ENCODE data around the gene TMEM8B.

The TMEM8B gene

DNA sequence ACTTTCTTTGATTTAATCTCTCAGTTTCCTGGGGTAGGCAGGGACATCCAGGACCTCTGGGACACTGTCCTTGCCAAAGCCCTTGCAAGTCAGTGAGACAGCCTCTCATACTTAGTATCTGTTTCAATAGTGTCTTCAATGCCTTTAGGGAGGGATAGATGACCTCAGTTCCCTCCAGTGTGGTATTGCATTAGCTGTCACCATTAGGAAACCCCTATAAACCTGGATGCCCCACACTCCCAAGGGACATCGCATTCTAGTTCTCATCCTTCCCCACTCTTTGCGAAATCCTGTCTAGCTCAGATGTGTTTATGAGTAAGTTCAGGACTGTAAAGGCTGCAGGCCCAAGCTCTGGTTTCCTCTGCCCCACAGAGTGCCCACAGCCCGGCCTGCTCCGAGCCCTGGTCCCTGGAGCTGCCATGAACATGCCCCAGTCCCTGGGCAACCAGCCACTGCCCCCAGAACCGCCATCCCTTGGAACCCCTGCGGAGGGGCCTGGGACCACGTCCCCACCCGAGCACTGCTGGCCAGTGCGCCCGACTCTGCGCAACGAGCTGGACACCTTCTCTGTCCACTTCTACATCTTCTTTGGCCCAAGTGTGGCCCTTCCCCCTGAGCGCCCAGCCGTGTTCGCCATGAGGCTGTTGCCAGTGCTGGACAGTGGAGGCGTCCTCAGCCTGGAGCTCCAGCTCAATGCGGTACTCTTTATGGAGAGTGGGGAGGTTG is 13.2 kb downstream of the TMEM8B start:
- no peak for DNase-seq

DNA sequence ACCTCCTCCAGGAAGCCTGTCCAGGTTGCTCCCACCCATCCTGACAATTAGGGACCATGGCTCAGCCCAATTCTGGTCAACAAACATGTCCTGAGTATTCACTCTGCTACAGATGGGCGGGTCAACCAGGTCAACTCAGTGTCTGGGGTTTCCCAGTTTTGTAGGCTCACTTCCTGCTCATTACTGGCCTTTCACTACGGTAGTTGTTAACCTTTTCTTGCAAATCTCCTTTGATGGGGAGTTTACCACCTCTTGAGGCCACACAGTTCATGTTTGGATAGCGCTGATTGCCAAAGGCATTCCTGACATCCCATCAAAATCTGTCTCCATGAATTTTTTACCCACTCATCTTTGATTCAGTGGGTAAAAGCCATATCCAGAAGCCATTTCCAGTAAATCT is 13.8 kb downstream of the TMEM8B start:
- DNase-seq = no peak

DNA sequence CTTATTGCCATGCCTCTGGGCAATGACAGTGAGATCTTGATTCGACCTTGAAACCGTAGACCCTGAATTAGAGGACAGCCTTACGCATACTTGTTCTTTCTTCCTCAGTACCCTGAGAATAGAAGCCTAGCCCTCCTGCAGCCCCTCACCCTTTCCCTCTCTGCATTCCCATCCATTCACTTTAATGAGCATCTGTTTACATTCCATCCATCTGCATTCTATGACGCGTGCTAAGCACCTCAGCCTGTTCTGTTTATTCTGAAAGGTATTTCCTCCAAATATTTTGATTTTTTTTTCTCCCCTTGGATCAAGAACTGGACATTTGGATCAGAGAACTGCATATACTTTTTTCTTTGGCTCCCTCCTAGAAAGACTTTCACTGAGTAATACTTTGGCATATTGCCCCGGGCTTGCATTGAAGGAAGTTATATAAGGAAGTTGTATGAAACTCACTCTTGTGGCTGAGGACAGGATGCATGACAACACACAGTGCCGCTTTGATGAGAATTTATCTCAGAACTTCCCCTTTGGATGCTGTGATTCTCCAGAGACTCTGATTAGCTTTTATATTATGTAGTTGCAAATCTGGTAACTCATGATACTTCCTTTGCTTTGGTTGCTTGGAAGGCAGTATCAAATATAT is 15.7 kb downstream of the TMEM8B start:
- DNase-seq = peak; percentile 54

DNA sequence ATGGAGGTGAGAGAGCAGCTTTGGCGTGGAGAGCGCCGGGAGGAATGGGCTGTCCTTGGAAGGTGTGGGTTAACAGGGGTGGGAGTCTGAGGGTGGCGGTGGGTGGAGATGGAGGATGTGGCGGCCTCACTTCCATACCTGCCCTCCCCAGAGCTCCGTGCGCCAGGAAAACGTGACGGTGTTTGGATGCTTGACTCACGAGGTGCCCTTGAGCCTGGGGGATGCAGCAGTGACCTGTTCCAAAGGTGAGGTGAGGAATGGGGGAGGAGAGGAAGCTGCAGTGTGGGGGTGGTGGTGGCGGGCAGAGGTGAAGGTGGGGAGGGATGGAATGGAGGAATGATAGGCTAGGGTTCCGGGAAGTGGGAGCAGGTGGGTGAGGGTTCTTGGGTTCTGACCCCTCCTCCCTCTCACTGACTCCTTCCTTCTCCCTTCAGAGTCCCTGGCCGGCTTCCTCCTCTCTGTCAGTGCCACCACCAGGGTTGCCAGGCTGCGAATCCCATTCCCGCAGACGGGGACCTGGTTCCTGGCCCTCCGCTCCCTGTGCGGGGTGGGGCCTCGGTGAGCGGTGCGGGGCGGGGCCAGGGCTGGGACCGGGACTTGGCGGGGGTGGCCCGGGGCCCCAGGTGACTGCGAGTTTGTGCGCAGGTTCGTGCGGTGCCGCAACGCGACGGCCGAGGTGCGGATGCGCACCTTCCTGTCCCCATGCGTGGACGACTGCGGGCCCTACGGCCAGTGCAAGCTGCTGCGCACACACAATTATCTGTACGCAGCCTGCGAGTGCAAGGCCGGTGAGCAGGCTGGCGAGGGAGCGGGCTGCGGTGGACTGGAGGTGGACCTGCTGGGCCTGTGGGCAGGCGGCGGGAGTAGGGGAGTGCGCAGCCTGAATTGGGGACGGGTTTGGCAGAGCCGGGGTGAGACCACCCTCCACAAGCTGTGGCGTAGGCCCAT is 17.1 kb downstream of the TMEM8B start:
- DNase-seq = no peak

DNA sequence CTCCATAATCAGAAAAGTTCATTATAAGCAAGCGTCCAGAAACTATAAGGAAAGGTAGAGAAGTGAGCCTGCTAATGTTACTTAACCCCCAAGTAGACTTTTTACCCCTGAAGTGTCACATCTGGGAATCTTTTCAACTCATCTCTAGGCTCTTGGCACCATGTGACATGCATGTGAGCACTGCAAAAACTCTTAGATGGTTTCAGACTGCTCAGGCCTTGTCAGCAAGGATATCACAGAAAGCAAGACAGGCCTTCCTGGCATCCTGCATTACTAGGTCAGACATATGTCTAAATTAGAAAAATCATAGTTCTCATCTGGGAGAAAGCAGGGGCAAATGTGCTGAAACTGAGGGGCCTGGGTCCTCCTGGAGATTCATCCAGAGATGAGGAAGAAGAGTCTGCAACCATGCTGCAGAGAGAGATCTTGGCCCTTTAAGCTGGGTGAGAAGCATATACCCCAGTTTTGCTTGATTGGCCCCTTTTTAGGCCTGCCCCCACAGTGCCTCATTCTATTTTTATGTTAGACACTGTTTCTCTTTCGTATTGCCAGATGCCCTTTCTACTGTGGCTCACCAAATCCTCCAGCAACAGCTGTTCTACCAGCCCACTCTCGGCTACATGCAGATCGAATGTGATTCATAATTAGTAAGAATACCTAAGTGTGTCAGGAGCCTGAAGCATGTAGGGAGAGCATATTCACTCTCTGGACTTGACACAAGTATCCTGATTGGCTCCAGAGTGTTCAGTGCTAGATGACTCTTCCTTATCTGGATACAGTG is 19.0 kb downstream of the TMEM8B start:
- DNase-seq = no peak

DNA sequence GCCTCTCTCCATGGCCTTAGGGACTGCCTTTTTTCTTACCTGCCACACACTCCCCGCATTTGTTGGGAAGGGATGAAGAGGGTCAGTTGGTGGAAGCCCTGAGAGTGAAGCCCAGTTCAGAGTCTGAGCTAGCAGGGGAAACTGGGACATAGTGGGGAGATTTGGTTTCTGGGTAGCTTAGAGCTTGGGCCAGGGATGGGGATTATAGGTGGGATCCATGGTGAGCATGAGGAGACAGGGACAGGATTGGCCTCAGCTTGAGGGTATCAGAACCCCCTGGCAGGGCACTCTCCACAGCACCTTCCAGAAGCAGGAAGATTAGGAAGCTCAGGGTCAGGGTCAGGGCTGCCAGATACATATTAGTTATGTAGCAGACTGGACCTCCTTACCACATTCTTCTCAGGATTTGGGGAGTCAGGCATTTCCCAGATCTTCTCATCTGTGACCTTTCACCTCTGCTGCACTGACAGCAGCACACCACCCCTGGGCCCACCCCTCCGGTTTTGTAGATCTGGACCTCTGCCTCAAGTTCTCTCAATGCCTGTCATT is 23.3 kb downstream of the TMEM8B start:
- no peak for DNase-seq

DNA sequence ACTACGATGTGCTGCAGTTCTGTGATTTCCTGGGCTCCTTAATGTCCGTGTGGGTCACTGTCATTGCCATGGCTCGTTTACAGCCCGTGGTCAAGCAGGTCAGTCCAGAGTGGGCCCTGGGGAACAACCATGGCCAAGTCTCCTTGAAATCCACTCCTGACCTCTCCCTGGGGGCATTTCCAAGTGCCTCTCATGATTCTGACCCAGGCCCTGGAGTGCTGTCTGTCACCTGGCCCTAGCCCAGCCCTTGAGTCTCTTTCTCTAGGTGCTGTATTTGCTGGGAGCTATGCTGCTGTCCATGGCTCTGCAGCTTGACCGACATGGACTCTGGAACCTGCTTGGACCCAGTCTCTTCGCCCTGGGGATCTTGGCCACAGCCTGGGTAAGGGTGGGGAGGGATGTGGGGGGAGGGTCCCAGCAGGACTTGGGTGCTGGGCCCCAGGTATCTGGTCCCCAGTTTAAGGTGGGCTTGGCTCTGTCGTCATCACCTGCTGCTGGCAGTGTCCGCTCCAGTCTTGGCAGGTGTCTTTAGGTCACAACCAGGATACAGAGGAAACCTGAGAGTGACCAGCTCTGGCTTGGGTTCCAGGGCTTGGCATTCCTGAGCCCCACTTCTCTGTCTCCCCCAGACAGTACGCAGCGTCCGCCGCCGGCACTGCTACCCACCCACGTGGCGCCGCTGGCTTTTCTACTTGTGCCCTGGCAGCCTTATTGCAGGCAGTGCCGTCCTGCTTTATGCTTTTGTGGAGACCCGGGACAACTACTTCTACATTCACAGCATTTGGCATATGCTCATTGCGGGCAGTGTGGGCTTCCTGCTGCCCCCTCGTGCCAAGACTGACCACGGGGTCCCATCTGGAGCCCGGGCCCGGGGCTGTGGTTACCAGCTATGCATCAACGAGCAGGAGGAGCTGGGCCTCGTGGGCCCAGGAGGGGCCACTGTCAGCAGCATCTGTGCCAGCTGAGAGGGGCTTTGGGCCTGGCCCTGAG is 24.1 kb downstream of the TMEM8B start:
- DNase-seq = no peak

DNA sequence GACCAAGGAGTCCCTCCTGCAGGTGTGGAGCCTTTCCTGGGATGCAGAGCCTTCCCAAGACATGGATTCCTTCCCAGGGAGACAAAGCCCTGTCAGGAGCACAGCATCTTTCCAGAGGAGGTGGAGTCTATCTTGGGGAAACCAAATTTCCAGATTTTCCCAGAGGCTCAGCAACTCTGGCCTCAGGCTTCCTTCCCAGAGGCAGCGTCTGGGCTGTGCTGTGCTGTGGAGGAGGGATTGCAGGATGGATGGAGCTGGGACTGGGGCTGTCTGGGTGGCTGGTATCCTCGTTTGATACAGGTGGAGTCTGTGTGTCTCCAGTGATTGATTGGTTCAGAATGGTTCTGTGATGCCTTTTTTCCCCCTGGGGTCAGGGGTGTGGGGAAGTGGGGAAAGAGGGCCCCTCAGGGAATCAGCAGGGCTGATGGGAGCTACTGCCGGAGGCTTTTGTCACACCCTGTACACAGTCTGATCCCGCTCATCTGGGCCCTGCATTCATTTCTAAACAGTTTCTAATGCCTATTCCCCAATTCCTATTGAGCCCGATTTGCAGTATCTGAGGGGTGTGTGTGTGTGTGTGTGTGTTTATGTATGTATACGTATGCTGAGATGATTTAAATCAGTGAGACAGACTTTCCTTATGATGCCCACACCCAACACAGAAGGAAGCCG is 25.2 kb downstream of the TMEM8B start:
- DNase-seq = no peak

DNA sequence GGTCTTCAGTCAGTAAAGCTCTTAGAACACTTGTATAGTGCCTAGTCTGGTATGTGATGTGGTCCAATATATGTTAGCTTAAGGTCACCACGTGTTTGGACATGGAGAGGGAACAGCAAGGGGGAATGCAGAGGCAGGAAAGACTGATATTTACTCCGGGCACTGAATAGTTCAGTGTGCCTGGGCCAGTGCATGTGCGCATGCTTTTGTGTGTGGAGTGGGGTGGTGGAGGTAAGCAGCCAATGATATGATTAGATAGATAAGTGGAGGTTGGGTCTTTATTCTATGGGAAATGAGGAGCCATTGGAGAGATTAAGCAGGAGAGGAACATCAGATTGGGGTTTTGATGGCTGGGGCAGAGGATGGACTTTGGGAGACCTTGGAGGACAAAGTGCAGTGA is 27.2 kb downstream of the TMEM8B start:
- DNase-seq = no peak

DNA sequence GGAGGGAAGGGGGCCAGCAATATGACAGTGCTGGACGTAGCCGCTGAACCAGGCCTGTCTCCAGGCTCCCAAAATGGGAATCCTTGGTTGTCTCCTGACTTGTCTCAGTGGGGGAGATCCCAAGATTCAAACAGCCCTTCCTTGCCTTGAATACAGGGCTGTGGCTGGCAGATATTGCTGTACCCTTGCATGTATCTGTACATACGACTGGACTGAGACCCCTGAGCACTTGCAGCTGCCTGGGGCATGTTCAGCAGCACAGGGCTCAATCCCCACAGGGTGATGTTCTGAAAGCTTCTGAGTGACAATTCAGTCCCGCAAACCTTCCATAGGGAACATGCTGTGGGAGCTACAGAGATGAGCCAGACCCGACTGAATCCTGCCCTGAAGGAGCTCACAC is 27.9 kb downstream of the TMEM8B start:
- no peak for DNase-seq

DNA sequence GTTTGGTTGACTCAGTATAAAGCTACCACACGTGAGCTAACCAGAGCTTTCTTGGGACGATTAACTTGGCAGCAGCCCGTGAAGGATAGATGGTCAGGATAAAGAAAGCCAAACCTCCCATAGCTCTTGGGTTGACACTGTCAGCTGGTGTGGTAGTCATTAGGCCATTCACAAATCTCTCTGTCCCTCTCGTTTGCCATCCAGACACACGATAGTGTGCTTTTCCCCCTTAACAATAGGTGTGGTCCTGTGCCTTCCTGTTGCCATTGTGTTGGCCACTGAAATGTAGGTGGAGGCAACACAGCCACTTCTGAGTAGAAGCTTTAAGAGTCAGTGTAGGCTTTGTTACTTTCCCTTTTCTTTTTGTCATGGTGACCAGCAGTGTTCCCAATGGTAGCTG is 29.4 kb downstream of the TMEM8B start:
- no peak for DNase-seq

DNA sequence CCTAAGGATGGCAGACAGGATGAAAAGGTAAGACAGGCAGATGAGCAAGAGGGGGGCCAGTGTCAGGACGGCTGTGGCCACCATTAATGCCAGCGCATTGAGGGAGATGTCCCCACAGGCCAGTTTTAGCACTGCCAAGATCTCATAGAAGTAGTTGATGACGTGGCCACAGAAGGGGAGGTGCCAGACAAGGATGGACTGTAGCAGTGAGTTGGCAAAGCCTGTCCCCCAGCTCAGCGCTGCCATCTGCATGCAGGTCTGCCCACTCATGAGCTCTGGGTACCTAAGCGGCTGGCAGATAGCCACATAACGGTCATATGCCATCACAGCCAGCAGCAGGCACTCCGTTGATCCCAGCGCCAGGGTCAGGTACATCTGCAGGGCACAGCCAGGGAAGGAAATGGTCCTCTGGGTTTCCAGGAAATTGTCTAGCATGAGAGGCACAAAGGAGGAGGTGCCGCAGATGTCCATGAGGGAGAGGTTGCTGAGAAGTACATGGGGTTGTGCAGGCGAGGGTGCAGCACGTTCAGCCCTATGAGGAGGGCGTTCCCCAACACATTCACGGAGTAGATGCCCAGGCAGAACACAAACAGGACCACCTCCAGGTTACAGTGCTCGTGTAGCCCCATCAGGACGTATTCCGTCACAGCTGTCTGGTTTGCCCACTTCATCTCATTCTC is 30.4 kb downstream of the TMEM8B start:
- DNase-seq = peak; percentile 6

DNA sequence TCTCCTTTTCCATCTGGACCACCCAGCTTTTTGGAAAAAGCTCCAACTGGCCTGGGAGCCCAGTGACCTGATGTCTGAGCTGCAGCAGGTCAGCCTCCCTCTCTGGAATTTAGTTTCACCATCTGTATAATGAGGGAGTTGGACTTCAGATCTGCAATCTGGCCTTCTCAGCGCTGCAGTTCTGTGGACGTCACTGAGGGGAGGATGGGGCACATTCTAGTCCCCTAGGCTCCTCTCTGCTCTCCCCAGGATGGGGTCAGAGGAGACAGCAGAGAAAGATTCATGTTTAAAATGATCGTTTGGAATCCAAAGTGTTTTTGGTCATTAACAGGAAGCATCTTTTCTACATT is 30.9 kb downstream of the TMEM8B start:
- no peak for DNase-seq

DNA sequence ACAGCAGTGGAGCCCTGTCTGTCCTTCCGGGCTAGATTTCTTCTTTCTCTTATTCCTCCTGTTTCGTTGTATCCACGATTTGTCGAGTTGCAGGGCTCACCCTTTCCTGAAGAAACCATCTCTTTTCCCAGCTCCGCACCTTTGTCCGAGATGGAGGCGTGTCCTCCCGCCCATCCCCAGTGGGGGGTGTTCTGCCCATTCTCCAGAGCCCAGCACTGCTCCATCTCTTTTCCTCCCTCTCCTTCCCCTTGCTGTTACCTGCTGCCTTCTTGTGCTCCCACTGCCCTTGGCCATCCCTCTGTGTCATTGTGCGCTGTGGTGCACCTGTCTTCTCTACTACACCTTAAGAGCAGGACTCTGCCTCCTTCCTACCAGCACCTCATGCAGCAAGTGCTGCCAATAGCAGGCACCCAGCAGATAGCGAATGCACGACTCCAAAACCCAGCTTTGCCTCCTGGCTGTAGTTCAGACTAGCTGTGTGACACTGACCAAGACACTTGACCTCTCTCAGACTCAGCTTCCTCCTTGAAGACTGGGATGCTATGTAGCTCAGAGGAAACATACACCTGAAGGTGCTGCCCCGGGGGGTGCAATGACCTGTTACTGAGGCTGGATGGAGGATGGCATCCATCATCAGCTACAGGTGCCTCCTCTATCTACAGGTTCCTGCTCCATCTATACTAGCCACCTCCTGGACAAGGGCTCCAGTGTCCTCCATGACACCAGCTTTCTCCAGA is 32.3 kb downstream of the TMEM8B start:
- DNase-seq = no peak

DNA sequence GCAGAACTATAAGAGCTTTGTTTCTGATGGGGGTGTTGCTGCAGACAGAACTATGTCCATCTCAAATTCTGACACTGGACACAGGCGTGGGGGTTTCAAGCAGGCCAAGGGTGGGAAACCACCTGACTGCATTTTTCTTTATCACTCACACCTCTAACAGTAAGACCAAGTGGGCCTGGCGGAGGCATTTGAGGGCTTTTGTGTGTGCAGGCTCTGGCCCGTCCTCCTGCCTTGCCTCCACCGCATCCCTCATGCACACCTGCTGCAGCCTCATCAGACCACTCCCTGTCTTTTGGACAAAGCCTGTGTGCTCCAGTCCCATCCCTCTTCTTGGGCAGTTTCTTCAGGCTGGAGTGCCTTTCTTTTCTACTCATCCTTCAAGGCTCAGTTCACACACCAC is 33.3 kb downstream of the TMEM8B start:
- no peak for DNase-seq

DNA sequence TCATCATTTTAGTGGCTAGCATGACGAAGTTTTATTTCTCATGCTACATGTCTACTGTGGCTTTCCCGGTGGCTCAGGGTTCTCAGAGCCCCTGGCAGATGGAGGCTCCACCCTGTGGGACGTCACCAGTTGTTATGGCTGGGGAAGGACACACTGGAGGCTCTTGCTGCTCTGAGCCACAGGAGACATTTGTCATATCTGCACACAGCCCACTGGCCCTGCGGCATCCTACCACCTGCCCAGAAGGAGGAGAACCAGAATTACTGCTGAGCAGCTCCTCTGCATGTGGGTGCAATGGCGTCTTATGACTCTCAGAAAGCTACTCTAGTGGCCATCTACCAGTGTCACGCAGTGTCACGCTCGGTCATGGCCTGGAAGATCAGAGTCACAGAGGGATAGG is 34.6 kb downstream of the TMEM8B start:
- no peak for DNase-seq

DNA sequence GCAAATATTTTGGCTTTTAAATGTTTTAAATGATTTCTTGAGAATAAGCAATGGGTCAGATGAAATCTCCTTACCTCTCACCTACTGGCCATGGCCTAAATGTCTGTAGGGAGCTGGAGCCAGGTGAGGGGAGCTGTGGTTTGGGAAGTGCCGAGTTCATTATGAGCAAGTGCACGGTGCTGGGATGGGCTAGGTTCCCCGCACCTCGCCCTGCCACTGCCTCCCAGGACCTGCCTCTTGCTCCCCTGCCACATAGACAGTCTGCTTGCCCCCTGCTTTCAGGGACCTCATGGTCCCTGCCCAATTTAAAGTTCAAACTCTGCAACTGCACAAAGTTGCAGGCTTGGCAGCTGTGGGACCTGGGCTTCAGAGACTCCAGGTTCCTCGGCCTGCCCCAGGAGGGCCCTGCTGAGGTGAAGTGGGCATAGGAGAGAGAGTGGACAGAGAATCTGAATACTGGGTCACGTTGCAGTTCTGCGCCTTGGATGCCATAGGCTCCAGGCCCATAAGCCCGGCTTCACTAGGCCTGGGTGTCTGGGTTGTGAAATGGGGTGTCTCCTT is 35.7 kb downstream of the TMEM8B start:
- no peak for DNase-seq

DNA sequence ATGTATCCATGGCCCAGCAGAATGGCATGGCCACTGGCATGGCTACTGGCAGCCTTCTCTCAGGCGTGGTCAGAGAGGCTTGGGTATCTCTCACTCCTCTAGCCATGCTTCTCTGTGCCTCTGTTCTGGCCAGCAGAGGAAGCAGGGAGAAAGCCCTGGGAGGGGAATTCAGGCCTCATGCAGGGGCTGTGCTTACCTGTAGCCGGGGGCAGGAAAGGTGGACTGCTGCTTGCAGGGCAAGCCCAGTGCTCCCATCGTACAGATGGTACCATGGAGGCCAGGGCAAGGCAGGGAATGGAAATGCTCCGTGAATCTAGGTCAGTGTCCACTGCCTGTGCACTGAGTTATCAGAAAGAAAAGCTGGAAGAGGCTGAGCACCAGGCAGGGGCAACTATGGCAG is 38.5 kb downstream of the TMEM8B start:
- DNase-seq = no peak

DNA sequence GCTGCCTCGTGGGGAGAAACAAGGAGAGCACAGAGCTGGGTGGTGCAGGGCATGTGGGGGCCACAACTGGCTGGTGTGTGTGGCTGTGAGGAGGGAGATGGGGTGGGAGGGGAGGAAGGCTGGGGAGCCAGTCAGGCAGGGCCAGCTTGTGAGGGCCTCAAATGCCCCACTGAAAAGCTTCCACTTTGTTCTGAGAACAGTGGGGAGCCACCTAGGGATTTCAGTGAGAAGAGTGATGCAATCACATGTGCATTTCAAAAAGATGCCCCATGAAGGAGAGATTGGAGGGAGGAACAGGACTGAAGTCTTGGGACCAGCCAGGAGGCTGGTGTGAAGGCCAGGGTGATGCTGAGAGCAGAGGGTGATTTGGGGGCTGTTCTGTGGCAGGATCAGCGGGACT is 39.9 kb downstream of the TMEM8B start:
- no peak for DNase-seq
